GM19438 (cell line): ENCODE data around the gene ITPK1.

Experiments used
- ATAC-seq: cut with Tn5 transposase; IDR thresholded peaks from one replicate; pipeline ENCODE4 v1.9.1; 2021; ENCODE audit warnings: low read depth; ENCODE audit not compliant: unreplicated experiment

The ITPK1 gene

DNA sequence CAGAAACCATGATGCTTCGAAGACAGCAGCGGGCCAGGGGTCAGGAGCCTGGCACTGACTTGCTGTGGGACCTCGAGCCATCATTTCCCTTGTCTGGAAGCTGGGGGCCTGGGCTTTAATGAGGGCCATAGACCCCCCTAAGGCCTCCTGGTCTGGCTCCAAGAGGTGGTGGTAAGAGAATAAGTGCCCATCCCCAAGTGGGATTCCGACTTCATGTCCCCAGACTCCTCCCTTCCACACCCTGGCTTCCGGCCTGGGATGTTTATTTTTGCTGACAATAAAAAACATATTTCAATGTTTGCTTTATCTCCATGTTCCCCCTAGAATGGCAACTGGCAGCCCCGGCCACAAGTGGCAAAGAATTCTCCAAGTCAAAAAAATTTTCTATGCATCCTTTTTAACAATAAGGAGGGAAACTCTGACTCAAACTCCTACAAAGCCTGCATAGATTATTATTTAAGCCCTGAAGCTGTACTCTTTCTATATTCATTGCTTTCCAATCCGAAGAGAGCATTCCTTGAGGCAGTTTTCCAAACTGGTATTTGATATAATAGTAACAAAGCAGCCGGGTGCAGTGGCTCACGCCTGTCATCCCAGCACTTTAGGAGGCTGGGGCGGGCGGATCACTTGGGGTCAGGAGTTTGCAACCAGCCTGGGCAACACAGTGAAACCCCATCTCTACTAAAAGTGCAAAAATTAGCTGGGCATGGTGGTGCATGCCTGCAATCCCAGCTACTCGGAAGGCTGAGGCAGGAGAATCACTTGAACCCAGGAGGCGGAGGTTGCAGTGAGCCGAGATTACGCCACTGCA lies 84.0 kb downstream of the ITPK1 start:
- ATAC-seq = no peak

- no peak for ATAC-seq
Observed at GRCh38 chr14:93030761-93031160, 85.0 kb downstream of the ITPK1 start.

GRCh38 chr14:93029911-93030508 lies 85.7 kb downstream of the ITPK1 start:
- no peak for ATAC-seq

DNA sequence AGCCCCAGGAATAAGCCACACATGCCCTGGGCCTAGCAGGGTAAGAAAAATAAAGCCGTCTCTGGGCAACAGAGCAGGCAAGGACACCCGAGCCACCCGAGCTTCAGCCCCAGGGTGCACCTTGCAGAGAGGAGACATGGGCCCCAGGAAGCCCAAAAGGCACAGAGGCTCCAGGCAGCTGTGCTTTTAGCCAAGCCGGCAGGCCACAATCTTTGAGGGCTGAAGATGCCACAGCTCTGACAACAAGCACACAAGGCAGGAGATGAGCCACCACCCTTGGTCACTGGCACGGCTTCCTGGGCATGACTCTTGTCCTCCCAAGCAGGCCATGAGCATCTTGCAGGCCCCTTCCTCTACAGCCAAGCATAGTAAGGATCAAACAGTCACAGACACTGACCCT lies 86.3 kb downstream of the ITPK1 start:
- ATAC-seq = no peak

DNA sequence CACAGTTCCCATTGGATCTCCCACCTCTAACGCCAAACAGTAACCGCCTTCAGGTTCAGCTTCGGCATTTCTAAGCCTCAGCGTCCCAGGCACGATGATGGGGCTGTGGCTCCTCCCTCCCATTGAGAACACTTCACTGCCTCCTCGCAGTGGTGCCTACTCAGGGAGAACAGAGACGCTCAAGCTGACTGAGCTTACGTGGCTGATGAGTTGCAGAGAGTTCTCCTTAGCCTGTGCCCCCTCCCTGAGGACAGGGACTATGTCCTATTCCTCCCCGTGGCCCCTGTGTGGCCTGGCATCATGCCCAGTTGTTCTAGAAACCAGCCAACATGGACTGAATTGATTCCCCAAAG lies 87.0 kb downstream of the ITPK1 start:
- ATAC-seq = no peak

DNA sequence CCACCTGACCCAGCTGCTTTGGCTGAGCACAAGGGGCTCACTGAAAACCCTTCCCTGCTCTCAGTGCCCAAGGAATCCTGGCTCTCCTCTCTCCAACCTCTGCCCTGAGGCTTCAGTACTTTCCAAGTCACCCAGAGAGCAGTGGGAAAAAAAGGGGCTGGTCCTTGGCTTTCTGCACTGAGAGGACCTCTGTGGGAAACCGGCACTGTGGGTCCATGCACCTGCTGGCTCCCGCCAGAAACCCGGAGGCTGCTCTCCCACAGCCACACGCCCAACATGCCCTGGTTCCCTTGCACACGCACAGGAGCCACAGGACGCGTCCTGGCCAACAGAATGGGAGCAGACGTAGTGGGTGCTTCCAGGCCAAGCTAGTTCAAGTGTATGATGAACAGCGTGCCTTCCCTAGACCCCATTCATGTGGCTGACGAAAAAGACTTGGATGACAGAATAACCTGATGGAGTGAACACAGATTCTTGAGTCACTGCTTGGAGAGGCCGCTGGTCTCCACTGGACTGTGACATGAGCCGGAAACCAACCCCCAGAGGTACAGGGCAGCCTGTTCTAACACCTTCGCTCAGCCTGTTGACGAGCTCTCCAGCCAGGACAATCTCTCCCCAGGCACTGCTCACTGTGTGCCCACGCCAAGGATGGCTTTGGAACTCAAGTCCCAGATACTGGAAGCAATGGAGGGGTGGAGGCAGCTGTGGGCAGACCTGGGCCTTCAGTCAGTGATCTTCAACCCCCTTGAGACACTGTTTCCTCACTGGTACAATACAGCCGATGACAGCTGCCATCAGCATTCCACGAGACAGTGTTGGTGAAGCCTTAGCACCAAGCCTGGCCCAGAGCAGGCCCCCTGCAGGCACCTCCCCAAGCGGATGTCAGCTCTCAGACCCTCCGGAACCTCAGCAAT lies 87.7 kb downstream of the ITPK1 start:
- ATAC-seq = no peak

- no peak for ATAC-seq
Observed at GRCh38 chr14:93026339-93026738, 89.4 kb downstream of the ITPK1 start.

- ATAC-seq = no peak
Observed at GRCh38 chr14:93025055-93025454, 90.7 kb downstream of the ITPK1 start.

DNA sequence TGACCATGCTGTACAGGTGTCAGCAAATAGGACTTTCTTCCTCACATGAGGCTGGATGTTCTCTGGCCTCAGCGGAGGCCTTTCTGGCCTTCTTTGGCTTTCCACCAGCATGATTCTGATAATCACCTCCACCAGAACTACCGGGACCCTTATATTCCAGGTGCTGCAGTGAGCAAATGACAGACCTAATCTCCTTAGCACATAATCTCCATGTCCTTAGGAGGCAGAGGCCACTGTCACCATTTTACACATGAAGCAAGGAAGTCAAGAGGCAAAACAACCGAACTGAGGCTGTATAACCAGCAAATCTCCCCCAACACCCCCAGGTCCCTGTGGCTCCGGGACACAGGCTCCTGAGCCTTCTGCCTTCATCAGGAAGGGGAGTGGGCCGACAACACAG lies 91.2 kb downstream of the ITPK1 start:
- ATAC-seq = no peak

DNA sequence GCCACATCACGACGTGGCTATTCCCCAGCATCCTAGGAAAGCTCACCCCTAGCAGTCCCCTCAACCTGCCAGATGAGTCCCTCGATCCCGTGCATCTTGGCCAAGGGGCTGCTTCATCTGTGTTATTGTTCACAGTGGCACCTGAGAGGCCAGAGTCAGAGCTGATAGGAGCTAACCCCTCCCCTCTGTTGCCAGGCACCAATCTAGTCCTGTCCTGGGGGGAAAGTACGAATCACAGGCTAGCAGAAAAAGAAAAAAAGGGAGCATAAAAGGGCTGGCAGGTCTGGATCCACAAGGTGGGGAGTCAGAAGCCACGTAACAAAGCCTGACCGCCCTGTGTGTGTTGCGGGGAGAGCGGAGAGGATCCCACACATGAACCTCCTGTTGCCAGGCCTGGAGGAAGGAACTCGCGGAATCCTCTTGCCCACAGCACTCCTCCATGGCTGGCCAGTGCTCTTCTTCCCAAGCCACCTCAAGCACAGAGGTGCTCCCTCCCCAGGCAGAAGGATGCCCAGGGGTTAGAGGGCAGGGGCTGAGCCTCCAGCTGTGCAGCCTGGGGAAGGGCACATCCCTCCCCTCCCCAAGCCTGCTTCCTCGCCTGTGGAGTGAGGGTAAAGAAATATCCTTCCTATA lies 91.8 kb downstream of the ITPK1 start:
- ATAC-seq = no peak

- ATAC-seq = no peak
Observed at GRCh38 chr14:93023039-93023438, 92.7 kb downstream of the ITPK1 start.

DNA sequence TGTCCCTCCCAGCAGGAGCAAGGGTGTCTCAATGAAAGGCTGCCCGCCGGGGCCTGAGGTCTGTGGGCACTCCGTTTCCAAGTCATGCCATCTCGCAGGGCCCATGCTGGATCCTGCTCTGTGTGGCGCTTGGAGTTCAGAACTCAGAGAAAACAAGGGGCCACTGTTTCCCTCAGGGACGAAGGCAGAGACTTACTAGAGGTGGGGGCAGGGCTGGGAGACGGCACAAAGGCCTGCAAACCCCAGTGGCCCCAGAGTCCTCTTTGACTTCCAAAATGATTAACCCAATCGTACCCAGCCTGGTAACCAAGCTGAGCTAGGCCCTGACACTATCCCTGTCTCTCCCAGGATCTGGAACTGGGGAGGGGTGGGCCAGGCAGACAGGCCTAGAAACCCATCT lies 95.8 kb downstream of the ITPK1 start:
- ATAC-seq = no peak

DNA sequence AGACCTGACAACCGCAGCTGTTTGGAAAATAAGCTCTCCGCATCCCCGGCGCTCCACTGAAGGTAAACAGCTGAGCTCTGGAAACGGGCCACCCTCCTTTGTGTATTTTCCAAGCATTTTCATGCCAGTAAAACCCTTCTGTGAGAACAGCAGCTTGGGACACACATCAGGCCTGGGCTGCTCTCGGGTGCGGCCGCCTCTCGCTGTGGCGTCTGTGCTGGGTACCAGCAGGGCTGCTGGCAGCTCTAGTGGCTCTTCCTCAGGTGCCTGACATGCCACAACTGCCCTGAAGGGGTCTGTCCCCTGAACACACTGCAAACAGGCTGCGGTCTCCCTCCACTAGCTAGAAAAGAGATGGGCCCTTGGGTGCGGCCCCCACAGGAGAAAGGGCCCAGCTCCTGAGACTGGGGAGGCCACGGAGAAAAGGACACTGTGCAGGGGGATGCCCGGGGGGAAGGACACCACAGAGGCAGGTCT lies 96.3 kb downstream of the ITPK1 start:
- ATAC-seq = no peak

DNA sequence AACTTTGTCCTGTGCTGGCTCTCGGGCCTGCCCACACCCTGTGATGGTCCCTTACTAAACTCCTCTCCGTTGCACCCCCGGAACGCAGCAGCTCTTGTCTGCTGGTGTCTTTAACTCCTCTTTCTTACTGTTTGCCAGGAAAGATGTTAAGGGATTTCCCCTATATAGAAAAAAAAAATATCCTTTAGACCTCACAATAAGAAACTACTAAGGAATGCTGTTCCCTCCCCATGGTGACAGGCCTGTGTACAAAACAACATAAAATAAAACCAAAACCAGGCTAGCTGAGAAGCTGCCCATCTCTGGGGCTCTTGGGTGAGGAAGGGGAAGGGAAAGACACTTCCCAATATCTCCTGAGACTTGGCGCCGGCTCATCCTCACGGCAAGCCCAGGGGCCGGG lies 97.4 kb downstream of the ITPK1 start:
- ATAC-seq = no peak

- ATAC-seq = no peak
Observed at GRCh38 chr14:93017898-93018297, 97.8 kb downstream of the ITPK1 start.

DNA sequence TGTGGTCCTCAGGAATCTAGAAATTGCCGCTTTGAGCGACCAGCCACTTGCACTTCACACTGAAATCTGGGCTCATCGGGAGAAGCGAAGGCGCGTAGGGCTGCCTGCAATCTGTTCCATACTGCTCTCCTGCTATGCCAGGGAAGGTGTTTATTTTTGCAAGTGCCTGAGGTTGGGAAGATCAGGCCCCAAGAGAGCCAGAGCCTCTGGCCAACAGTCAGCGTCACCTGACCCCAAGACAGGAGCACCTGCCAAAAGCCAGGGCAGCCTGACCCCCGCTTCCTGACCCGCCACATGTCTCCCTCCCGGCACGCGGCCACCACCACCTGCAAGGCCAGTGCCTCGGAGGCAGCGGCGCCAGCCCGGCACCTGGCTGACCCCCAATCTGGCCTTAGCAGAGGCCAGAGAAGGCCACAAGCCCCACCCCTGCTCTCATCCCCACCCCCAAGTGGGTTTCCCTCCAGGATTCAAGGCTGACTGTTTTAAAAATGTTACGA lies 98.4 kb downstream of the ITPK1 start:
- no peak for ATAC-seq

DNA sequence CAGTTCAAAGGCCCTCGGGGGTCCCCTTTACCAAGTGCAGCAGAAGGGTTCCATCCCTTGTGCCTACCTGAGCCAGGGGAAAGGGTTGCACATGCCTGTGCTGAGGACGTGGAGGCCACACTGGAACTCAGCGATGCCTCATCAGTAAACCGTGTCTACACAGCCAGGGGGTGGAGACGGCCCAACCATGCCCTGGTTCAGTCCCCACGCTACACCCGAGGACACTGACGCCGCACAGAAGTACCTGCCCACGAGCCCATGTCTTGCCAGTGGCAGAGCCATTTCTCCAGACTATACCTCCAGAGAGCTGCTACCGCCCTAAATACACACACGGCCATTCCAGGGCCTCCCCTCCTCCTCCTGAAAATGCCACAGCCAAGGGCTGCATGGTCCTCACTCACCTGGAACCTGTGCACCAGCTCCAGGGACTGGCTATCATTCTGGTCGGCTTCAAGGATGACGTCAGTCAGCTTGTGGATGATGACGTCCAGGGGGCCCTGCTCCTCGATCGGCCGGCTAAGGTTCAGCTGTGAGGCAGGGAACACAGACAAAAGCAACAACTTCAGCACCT lies 99.4 kb downstream of the ITPK1 start:
- no peak for ATAC-seq

- ATAC-seq = no peak
Observed at GRCh38 chr14:93015505-93015904, 100.2 kb downstream of the ITPK1 start.

DNA sequence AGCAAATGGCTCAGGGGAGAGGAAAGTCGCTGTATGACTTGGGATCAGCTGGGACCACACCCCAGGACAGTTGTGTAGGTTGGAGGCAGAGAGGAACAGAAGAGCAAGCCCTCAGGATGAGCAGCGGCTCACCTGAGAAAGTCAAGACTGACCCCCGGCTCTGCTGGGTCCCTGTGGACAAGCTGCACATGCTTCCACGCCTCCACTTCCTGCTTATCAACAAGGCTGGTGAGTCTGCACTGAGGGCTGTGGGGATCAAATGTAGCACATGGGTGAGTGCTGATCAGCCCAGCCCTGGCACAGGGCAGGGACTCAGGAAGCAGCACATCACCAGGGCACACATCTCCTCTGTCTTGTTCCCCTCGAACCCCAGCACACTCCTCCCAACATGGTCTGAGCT lies 100.7 kb downstream of the ITPK1 start:
- no peak for ATAC-seq
